ENCODE measurements around the gene SLC25A47.

- TF ChIP-seq CTCF (IDR thresholded peaks at IDR 0.05) (no peak), POLR2A (IDR thresholded peaks at IDR 0.05) (no peak)
Measured at GRCh38 chr14:100320157-100320856, 2.8 kb upstream of the SLC25A47 start.

Measured in Peyer's patch (tissue), 4 donors.